A673 (cell line): ENCODE results near the gene TMEM214. TPM values are rescaled to one million over a fixed set of nuclear protein-coding genes. Genes with fewer than 3 reads are reported as not detected.

ENCODE experiments used
- BruUV-seq: library from RNA; stranded (reverse); fragments of 400-500 nt; replicated peaks from 2 replicates; lab custom pipeline; 2021; lab: Mats Ljungman, UMichigan
- CTCF ChIA-PET: fragments of 300-600 bp; sonication (Branson Sonifier 250); formaldehyde crosslinking; loops from one replicate; lab custom pipeline; 2022; ENCODE audit warnings: antibody characterized with exemption; lab: Charles Lee
- POLR2A ChIA-PET: fragments of 300-600 bp; sonication (Branson Sonifier 250); formaldehyde crosslinking; loops from one replicate; lab custom pipeline; 2022; ENCODE audit warnings: antibody characterized with exemption; ENCODE audit not compliant: low non-redundant PET; lab: Charles Lee
- DNase-seq: peaks from one replicate; pipeline ENCODE4 v3.0.0-alpha.2; 2015; ENCODE audit warnings: low spot score
- H3K27ac ChIP-seq: fragments of 200-600 bp; sonication (generic); 2 replicates; pipeline ENCODE4 v1.5.1; 2016; ENCODE audit warnings: mixed run types, low read depth, mild to moderate bottlenecking, mixed read lengths, antibody characterized with exemption, low read length; ENCODE audit not compliant: poor library complexity, severe bottlenecking
- H3K27me3 ChIP-seq: fragments of 200-600 bp; sonication (generic); replicated peaks from 2 replicates; pipeline ENCODE4 v1.6.1; 2017; ENCODE audit warnings: mixed run types, low read depth, mild to moderate bottlenecking, mixed read lengths, antibody characterized with exemption, low read length; ENCODE audit not compliant: insufficient read depth, poor library complexity
- H3K36me3 ChIP-seq: fragments of 200-600 bp; sonication (generic); 2 replicates; pipeline ENCODE4 v1.6.1; 2016; ENCODE audit warnings: mixed run types, mild to moderate bottlenecking, mixed read lengths, antibody characterized with exemption, low read length; ENCODE audit not compliant: insufficient read depth, poor library complexity, severe bottlenecking
- H3K4me1 ChIP-seq: fragments of 200-600 bp; sonication (generic); 2 replicates; pipeline ENCODE4 v1.6.1; 2017; ENCODE audit warnings: mixed run types, mild to moderate bottlenecking, mixed read lengths, antibody characterized with exemption, low read length; ENCODE audit not compliant: insufficient read depth, poor library complexity, severe bottlenecking
- H3K4me3 ChIP-seq: fragments of 200-600 bp; sonication (generic); 2 replicates; pipeline ENCODE4 v1.5.1; 2016; ENCODE audit warnings: low read depth, mixed run types, mild to moderate bottlenecking, mixed read lengths, low read length; ENCODE audit not compliant: poor library complexity, severe bottlenecking
- H3K9me3 ChIP-seq: fragments of 200-600 bp; sonication (generic); 2 replicates; pipeline ENCODE4 v1.6.1; 2016; ENCODE audit warnings: mixed run types, low read depth, mild to moderate bottlenecking, mixed read lengths, antibody characterized with exemption, low read length; ENCODE audit not compliant: poor library complexity, severe bottlenecking
- CTCF ChIP-seq: fragments of 300-800, 200-600 bp; sonication (generic); conservative IDR thresholded peaks from 2 replicates; pipeline ENCODE4 v1.5.1; 2017; ENCODE audit warnings: low read depth, mild to moderate bottlenecking, antibody characterized with exemption, low read length, moderate library complexity, mixed read lengths
- EZH2 ChIP-seq: fragments of 200-600 bp; sonication (generic); IDR thresholded peaks from 2 replicates; pipeline ENCODE4 v1.6.1; 2017; ENCODE audit warnings: borderline replicate concordance, low read depth, mild to moderate bottlenecking, mixed read lengths, antibody characterized with exemption, low read length; ENCODE audit not compliant: poor library complexity, severe bottlenecking
- intact Hi-C: fragments of 100-400 bp; cut with micrococcal nuclease; formaldehyde crosslinking; loops from one replicate; pipeline ENCODE4 v1.10.0; 2022; ENCODE audit not compliant: unreplicated experiment
- total RNA-seq: library from RNA; stranded (reverse); gene quantifications from 2 replicates; pipeline ENCODE4 v1.2.3, GENCODE V29; 2021

The TMEM214 gene
- total RNA-seq, 1 experiment from 2014 or later: 76.7 TPM

- ChIA-PET POLR2A (no interaction called here), CTCF (no interaction called here)
- intact Hi-C loops: no loop called here
- Histone ChIP-seq H3K27me3 (no peaks in the 10 kb centered on the region), H3K4me1 (peaks cover 7% of the 10 kb centered on the region), H3K9me3 (no peaks in the 10 kb centered on the region), H3K4me3 (no peak overlapping the region), H3K27ac (no peak overlapping the region), H3K36me3 (no peaks in the 10 kb centered on the region)
- no peak for DNase-seq
- TF ChIP-seq CTCF: no peak
- TF ChIP-seq EZH2: no peak
- no TSS peak for BruUV-seq
Observed at GRCh38 chr2:27029051-27029450, 3.7 kb upstream of the TMEM214 start.

GRCh38 chr2:27033253-27033852, 588 bp downstream of the TMEM214 start:
- no peaks in the 10 kb centered on the region for H3K9me3 ChIP-seq
- peaks cover 11% of the 10 kb centered on the region for H3K4me1 ChIP-seq
- intact Hi-C loops: no loop called here
- CTCF ChIA-PET: interaction anchor here (1.4 kb wide), 1 partner anchor 72 kb away, joined by 5 read pairs; no protein-coding TSS in a partner anchor
- peak overlapping the region; percentile 87 for H3K27ac ChIP-seq
- peak overlapping the region; percentile 99 for H3K4me3 ChIP-seq
- no peak for TF ChIP-seq CTCF
- TF ChIP-seq EZH2: no peak
- POLR2A ChIA-PET: no interaction called here
- H3K27me3 ChIP-seq: no peaks in the 10 kb centered on the region
- H3K36me3 ChIP-seq: peaks cover 34% of the 10 kb centered on the region
- no peak for DNase-seq
- BruUV-seq: no TSS peak

GRCh38 chr2:27038012-27038411, 5.2 kb downstream of the TMEM214 start:
- H3K27ac ChIP-seq: no peak overlapping the region
- no peak for TF ChIP-seq EZH2
- no peak for TF ChIP-seq CTCF
- no peak overlapping the region for H3K4me3 ChIP-seq
- intact Hi-C loops: no loop called here
- H3K27me3 ChIP-seq: no peaks in the 10 kb centered on the region
- peaks cover 15% of the 10 kb centered on the region for H3K4me1 ChIP-seq
- no peaks in the 10 kb centered on the region for H3K9me3 ChIP-seq
- DNase-seq: no peak
- CTCF ChIA-PET: no interaction called here
- BruUV-seq: no TSS peak
- peaks cover 64% of the 10 kb centered on the region for H3K36me3 ChIP-seq
- POLR2A ChIA-PET: no interaction called here
